Right ventricle myocardium superior (tissue), 1 donor: Measurements from ENCODE around the gene ELAVL4. TPM values are rescaled to one million over a fixed set of nuclear protein-coding genes. Genes with fewer than 3 reads are reported as not detected.

ENCODE experiments used
- ATAC-seq: fragments of 200-7000 bp; cut with Tn5 transposase; one replicate; pipeline ENCODE4 v1.9.1; 2020; ENCODE audit warnings: mild to moderate bottlenecking; ENCODE audit not compliant: poor library complexity
- DNase-seq: peaks from one replicate; pipeline ENCODE4 v3.0.0-alpha.2; 2020
- intact Hi-C: fragments of 100-400 bp; cut with DNase I; formaldehyde crosslinking; loops from one replicate; pipeline ENCODE4 v1.11.2; 2022
- total RNA-seq: library from RNA; stranded (reverse); fragmentation: NEBNext Ultra II Directional; extraction: Animal tissue kit (Norgen Biotek cat#: 25700); gene quantifications from one replicate; pipeline ENCODE4 v1.2.1, GENCODE V29; 2021
- donor health status: DM: no; HTN: yes; CAD: no; lungs with severe emphysema.

Gene ELAVL4
- total RNA-seq, 1 donor from 2014 or later: not detected

DNA sequence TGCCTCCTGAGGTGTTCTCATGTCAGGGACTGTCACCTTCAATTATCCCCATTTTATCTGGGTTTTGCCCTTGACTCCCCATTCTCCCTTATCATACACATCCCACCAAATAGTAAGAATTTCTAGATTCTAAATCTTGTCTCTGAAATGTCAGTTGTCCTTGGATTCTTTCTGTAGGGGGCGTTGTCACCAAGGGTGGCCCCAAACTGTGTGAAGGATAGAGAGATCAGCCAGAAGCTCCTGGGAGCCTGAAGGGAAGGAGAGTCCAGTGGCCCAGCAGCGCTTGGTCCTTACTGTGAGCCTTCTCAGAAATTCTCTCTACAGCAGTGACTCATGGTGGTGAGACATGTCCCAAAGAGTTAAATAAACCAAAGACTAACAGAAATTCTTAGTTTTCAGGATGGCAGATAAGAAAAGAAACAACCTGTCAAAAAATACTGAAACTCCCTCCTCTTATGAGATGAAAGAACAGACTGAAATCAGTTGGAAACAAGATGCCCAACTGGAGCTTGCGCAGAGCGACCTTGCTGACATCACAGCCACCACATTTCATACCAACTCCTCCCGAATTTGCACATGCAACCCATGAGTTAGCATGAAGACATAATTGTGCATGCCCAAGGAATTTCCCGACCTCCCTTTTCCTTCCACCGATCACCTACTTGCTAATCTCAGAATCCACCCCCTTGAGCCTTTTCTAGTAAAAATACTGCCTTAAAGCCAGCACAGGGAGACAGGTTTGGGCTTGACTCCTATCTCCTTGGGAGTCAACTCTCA is 109.8 kb downstream of the ELAVL4 start:
- DNase-seq (no peak), ATAC-seq (no peak)
- intact Hi-C loops: no loop called here

DNA sequence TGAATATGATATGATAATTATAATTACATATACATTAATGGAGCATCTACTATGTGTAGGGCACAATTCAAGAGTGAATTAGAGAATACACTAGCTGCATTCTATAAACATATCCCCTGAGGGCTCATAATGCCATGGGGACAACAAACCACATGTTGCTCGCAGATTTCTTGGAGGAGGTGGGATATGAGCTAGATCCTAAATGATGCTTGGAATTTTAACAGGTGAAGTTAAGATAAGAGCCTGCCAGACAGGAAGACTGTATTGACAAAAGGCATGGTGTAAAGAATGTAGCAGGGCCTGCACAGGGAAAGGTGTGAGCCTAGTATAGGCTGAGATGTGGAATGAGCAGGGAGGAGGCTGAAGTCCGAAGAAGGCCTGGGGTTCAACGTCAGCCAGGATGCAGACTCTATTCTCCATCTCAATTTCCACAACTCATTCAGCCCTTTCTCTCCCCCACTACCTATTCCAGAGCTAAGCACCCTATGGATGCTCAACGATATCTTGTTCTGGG is 120.2 kb downstream of the ELAVL4 start:
- intact Hi-C loops: no loop called here
- no peak for DNase-seq
- ATAC-seq: no peak

DNA sequence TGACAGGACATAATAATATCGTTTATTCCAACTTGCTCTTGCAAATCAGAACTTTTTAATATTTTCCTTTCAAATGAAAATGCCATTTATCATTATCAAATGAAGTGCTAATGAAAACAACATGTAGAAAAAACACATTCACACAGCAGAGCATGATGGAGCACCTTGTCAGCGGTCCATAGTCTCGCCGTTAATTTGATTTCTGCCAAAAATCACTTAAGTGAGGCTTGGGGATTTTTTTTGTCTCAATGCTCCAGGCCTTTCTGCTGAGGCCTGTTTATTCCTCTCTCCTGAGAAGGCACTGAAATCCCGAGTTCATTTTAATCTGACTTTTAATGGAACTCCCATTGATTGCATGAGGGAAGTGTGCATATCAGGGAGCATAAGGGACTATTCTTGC is 122.5 kb downstream of the ELAVL4 start:
- no peak for DNase-seq
- intact Hi-C loops: no loop called here

DNA sequence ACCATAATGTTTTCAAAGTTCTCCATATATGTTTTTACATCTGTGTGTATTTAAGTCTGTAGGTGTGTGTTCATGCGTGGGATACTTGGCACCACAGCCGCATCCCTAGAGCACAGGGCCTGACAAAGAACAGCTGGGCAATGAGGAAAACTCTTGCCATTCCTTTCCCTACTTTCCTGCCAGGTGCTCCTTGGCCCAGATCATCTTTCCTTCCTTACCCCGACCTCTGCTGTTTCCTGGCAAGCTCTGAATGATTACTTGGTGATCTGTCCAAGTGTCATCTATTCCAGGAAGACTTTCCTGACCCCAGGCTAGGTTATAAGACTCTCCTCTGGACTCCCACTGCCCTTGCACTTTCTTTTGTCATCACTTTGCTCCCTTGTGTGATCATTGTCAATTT is 123.6 kb downstream of the ELAVL4 start:
- intact Hi-C loops: no loop called here
- no peak for DNase-seq
- ATAC-seq: no peak

More for the DNA sequence above, 122.5 kb downstream of the ELAVL4 start:
- ATAC-seq: no peak

DNA sequence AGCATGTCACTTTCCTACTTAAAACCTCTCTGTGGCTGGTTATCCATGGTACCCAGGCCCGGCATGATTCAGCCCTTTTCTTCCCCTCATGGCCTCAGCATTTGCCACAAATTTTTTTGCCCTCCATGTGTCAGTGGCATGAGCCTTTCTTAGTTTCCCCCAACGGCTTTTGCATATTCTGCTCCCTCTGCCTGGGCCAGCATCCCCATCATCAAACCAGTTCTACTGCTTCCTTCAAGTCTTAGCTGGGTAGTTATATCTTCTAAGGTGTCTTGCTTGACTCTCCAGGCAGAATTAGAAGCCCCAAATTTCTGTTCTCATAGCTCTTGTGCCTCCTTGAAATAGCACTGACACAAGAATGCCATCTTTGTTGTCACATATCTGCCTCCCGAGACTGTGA is 127.9 kb downstream of the ELAVL4 start:
- intact Hi-C loops: no loop called here
- no peak for DNase-seq
- ATAC-seq: no peak

DNA sequence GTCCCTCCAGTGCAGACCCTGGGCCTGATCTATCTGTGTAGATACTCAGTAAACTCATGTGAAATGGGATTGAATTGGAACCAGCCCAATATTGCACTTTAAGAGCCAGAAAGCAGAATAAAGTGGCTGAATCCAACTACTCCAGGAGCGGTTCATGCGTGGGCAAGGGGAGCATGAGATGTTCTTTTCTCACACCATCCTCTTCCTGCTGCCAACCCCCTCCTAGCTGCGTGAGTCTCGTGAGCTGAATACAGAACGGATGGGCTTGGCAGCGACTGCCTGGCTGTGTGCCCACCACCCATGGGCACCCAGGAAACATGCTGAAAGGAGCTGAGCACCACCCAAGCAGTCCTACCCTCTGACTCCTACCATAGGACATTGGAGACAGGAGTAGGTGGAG is 128.3 kb downstream of the ELAVL4 start:
- ATAC-seq (no peak), DNase-seq (no peak)
- intact Hi-C loops: no loop called here

DNA sequence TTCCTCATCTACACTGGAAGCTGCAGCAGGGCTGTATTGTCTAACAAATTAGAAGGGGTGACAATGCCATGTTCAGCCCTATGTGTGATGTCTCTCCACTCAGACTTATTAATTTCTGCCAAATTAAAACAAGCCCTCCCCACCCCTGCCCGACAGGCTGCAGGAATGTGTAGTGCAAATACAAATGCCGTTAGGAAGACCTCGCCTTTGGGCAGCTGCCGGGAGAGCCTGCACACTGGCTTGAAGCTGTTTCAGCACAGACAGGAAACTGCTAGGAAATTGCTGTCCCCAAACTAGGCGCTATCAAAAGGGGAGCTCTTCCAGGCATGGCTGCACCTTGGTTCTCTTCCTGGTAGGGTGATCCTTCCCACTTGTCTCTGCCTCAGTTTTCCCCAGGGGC is 135.2 kb downstream of the ELAVL4 start:
- intact Hi-C loops: no loop called here
- no peak for ATAC-seq
- DNase-seq: no peak

DNA sequence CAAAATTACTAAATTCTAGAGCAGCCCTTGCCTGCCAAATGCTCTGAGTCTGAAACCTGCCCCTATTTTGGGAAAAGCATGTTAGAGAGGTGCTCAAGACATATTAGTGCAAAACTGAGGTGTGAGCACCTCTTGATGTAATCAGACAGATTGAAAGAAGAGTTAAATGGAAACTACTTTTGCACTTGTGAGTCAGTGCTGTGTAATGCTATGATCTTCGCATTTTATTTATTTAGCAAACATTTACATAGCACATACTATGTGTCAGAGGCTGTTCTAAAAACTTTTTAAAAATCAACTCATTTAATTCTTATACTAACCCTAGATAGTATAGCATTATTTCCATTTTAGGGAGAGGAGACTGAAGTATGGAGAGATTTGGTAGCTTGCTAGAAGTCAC is 138.1 kb downstream of the ELAVL4 start:
- DNase-seq (no peak), ATAC-seq (no peak)
- intact Hi-C loops: no loop called here

DNA sequence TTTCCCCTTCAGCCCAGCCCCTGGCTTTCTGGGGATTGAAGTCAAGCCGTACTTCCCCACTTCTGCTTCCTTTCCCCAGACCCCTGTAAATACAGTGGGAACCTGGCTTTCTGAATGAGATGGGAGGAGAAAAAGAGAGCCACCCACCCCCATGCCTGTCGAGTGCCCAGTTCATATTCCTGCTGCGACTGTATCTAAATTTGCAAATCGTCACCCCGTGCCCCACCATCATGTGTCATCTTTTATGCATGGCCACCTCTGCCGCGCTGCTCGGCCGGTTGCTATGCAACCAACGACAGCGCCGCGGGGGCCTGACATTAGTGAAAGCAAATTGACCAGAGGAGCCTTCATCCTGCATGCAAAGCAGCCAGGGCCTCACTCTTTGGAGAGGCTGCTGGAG is 143.0 kb downstream of the ELAVL4 start:
- intact Hi-C loops: no loop called here
- no peak for DNase-seq

DNA sequence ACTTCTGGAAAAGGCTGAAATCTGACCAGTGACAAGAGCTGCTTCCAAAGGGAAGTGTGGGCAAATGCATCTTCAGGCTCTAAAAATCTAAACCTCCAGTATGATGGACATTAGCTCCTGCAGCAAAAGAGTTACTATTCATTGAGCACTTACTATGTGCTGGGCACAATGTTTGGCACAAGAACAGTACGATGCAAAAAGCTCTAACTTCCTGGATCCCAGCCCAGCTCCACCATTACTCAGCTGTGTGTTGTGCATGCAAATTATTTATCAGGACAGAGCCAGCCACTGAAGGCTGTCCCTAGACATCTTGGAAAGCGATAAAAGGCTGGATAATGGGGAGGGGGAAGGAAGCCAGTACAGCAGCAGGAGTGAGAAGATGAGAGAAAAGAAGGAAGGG is 143.5 kb downstream of the ELAVL4 start:
- DNase-seq: no peak
- intact Hi-C loops: no loop called here
- no peak for ATAC-seq

More for the DNA sequence above, 143.0 kb downstream of the ELAVL4 start:
- no peak for ATAC-seq

Other genes with a start within 250 kb of the ELAVL4 start
- 0.16 TPM for gene AGBL4, start 85.0 kb upstream of the ELAVL4 start, total RNA-seq